ENCODE measurements around the gene WSCD1.

GRCh38 chr17:6160232-6160555 is 90.0 kb downstream of the WSCD1 start:
- no peak for TF ChIP-seq CTCF (conservative IDR thresholded peaks at IDR 0.05; ENCODE audit: low read length)
- no peak for TF ChIP-seq EZH2phosphoT487 (IDR thresholded peaks at IDR 0.05; ENCODE audit: borderline replicate concordance, low read depth, low read length)

Measured in OCI-LY7 (cell line).